ENCODE measurements around the gene CLSTN2. TPM values are rescaled to one million over a fixed set of nuclear protein-coding genes. Genes with fewer than 3 reads are reported as not detected.

The CLSTN2 gene
- total RNA-seq, 1 experiment from 2014 or later, result 0.07 TPM

- Mint-ChIP-seq H3K9me3 (ENCODE audit: low read depth, unreplicated experiment) (no peaks in the 10 kb centered on the region), H3K27ac (ENCODE audit: unreplicated experiment) (no peak overlapping the region), H3K4me1 (ENCODE audit: low read depth, unreplicated experiment) (no peaks in the 10 kb centered on the region), H3K27me3 (ENCODE audit: unreplicated experiment) (peaks cover 56% of the 10 kb centered on the region), H3K36me3 (ENCODE audit: insufficient read depth, unreplicated experiment) (no peaks in the 10 kb centered on the region), H3K4me3 (ENCODE audit: low read depth, unreplicated experiment) (no peak overlapping the region)
- no peak for TF ChIP-seq CTCF (IDR thresholded peaks at IDR 0.05; ENCODE audit: unreplicated experiment)
- no peak for DNase-seq
- CTCF ChIA-PET, result no interaction called here
- BruUV-seq (replicated peaks), result no TSS peak
- intact Hi-C loops (cut with micrococcal nuclease; ENCODE audit: unreplicated experiment), result no loop called here
Measured at GRCh38 chr3:140343211-140344081, 408.5 kb downstream of the CLSTN2 start.

GRCh38 chr3:140344082-140344454, 409.1 kb downstream of the CLSTN2 start:
- Mint-ChIP-seq H3K9me3 (ENCODE audit: low read depth, unreplicated experiment) (no peaks in the 10 kb centered on the region), H3K27me3 (ENCODE audit: unreplicated experiment) (peaks cover 50% of the 10 kb centered on the region), H3K27ac (ENCODE audit: unreplicated experiment) (no peak overlapping the region), H3K4me3 (ENCODE audit: low read depth, unreplicated experiment) (no peak overlapping the region), H3K36me3 (ENCODE audit: insufficient read depth, unreplicated experiment) (no peaks in the 10 kb centered on the region), H3K4me1 (ENCODE audit: low read depth, unreplicated experiment) (no peaks in the 10 kb centered on the region)
- intact Hi-C loops (cut with micrococcal nuclease; ENCODE audit: unreplicated experiment), result no loop called here
- DNase-seq, result no peak
- BruUV-seq (replicated peaks), result no TSS peak
- TF ChIP-seq CTCF (IDR thresholded peaks at IDR 0.05; ENCODE audit: unreplicated experiment), result no peak
- CTCF ChIA-PET, result no interaction called here

- Mint-ChIP-seq H3K27ac (ENCODE audit: unreplicated experiment) (no peak overlapping the region), H3K4me1 (ENCODE audit: low read depth, unreplicated experiment) (no peaks in the 10 kb centered on the region), H3K27me3 (ENCODE audit: unreplicated experiment) (peaks cover 44% of the 10 kb centered on the region), H3K9me3 (ENCODE audit: low read depth, unreplicated experiment) (no peaks in the 10 kb centered on the region), H3K4me3 (ENCODE audit: low read depth, unreplicated experiment) (no peak overlapping the region), H3K36me3 (ENCODE audit: insufficient read depth, unreplicated experiment) (no peaks in the 10 kb centered on the region)
- BruUV-seq (replicated peaks), result no TSS peak
- intact Hi-C loops (cut with micrococcal nuclease; ENCODE audit: unreplicated experiment), result no loop called here
- CTCF ChIA-PET, result no interaction called here
- TF ChIP-seq CTCF (IDR thresholded peaks at IDR 0.05; ENCODE audit: unreplicated experiment), result no peak
- DNase-seq, result no peak
Measured at GRCh38 chr3:140344601-140345205, 409.7 kb downstream of the CLSTN2 start.

GRCh38 chr3:140347151-140347550, 412.2 kb downstream of the CLSTN2 start:
- Mint-ChIP-seq H3K27me3 (ENCODE audit: unreplicated experiment) (peaks cover 29% of the 10 kb centered on the region), H3K27ac (ENCODE audit: unreplicated experiment) (no peak overlapping the region), H3K9me3 (ENCODE audit: low read depth, unreplicated experiment) (no peaks in the 10 kb centered on the region), H3K4me3 (ENCODE audit: low read depth, unreplicated experiment) (no peak overlapping the region), H3K36me3 (ENCODE audit: insufficient read depth, unreplicated experiment) (no peaks in the 10 kb centered on the region), H3K4me1 (ENCODE audit: low read depth, unreplicated experiment) (no peaks in the 10 kb centered on the region)
- BruUV-seq (replicated peaks), result no TSS peak
- CTCF ChIA-PET, result no interaction called here
- intact Hi-C loops (cut with micrococcal nuclease; ENCODE audit: unreplicated experiment), result no loop called here
- TF ChIP-seq CTCF (IDR thresholded peaks at IDR 0.05; ENCODE audit: unreplicated experiment), result no peak
- no peak for DNase-seq
